H9 (cell line): ENCODE results near the gene IGSF3. TPM values are rescaled to one million over a fixed set of nuclear protein-coding genes. Genes with fewer than 3 reads are reported as not detected.

Experiments
- DNase-seq: peaks from one replicate; pipeline ENCODE4 v3.0.0-alpha.2; 2017
- H2AFZ ChIP-seq: one replicate; pipeline ENCODE4 v1.6.1; 2013; ENCODE audit warnings: mild to moderate bottlenecking, low read length, control low read depth, moderate library complexity
- H2AK5ac ChIP-seq: 2 replicates; pipeline ENCODE4 v1.6.1; 2013; ENCODE audit warnings: low read length, control low read depth, mixed read lengths; ENCODE audit not compliant: insufficient read length
- H2BK120ac ChIP-seq: one replicate; pipeline ENCODE4 v1.6.1; 2013; ENCODE audit warnings: low read depth, mild to moderate bottlenecking, low read length, control low read depth, inconsistent platforms; ENCODE audit not compliant: poor library complexity, severe bottlenecking
- H2BK12ac ChIP-seq: 2 replicates; pipeline ENCODE4 v1.6.1; 2013; ENCODE audit warnings: low read length, control low read depth, mixed read lengths, low read depth; ENCODE audit not compliant: insufficient read length
- H2BK15ac ChIP-seq: 2 replicates; pipeline ENCODE4 v1.6.1; 2013; ENCODE audit warnings: low read depth, low read length, control low read depth
- H2BK20ac ChIP-seq: one replicate; pipeline ENCODE4 v1.6.1; 2013; ENCODE audit warnings: low read depth, mild to moderate bottlenecking, low read length, control low read depth, inconsistent platforms; ENCODE audit not compliant: poor library complexity, severe bottlenecking
- H2BK5ac ChIP-seq: 2 replicates; pipeline ENCODE4 v1.6.1; 2013; ENCODE audit warnings: low read length, control low read depth, mixed read lengths; ENCODE audit not compliant: insufficient read length
- H3K14ac ChIP-seq: 2 replicates; pipeline ENCODE4 v1.6.1; 2013; ENCODE audit warnings: low read length, control low read depth; ENCODE audit not compliant: insufficient read depth
- H3K18ac ChIP-seq: 2 replicates; pipeline ENCODE4 v1.6.1; 2013; ENCODE audit warnings: low read depth, mild to moderate bottlenecking, mixed read lengths, low read length, control low read depth; ENCODE audit not compliant: insufficient read length
- H3K23ac ChIP-seq: 2 replicates; pipeline ENCODE4 v1.6.1; 2013; ENCODE audit warnings: low read length, control low read depth, mixed read lengths, low read depth; ENCODE audit not compliant: insufficient read length
- H3K23me2 ChIP-seq: 2 replicates; pipeline ENCODE4 v1.6.1; 2013; ENCODE audit warnings: low read depth, mild to moderate bottlenecking, mixed read lengths, low read length, control low read depth; ENCODE audit not compliant: insufficient read length, poor library complexity, severe bottlenecking
- H3K27ac ChIP-seq: 2 replicates; pipeline ENCODE4 v1.5.1; 2013; ENCODE audit warnings: low read length, control low read depth, mixed read lengths, low read depth; ENCODE audit not compliant: insufficient read length
- H3K27me3 ChIP-seq: 2 replicates; pipeline ENCODE4 v1.6.1; 2013; ENCODE audit warnings: low read length, control low read depth, inconsistent platforms; ENCODE audit not compliant: insufficient read depth
- H3K4ac ChIP-seq: 2 replicates; pipeline ENCODE4 v1.6.1; 2013; ENCODE audit warnings: low read depth, mild to moderate bottlenecking, control low read depth, inconsistent platforms, low read length, moderate library complexity
- H3K4me1 ChIP-seq: 2 replicates; pipeline ENCODE4 v1.6.1; 2013; ENCODE audit warnings: low read length, control low read depth, inconsistent platforms; ENCODE audit not compliant: insufficient read depth
- H3K4me2 ChIP-seq: 2 replicates; pipeline ENCODE4 v1.6.1; 2013; ENCODE audit warnings: low read length, control low read depth, mixed read lengths; ENCODE audit not compliant: insufficient read length, insufficient read depth
- H3K56ac ChIP-seq: 2 replicates; pipeline ENCODE4 v1.6.1; 2013; ENCODE audit warnings: low read depth, mild to moderate bottlenecking, mixed read lengths, low read length, control low read depth; ENCODE audit not compliant: insufficient read length
- H3K79me1 ChIP-seq: 2 replicates; pipeline ENCODE4 v1.6.1; 2013; ENCODE audit warnings: low read depth, mild to moderate bottlenecking, moderate library complexity, low read length, control low read depth, inconsistent platforms; ENCODE audit not compliant: insufficient read depth, poor library complexity, severe bottlenecking
- H3K79me2 ChIP-seq: 2 replicates; pipeline ENCODE4 v1.6.1; 2013; ENCODE audit warnings: low read length, control low read depth, inconsistent platforms; ENCODE audit not compliant: insufficient read depth
- H3K9ac ChIP-seq: 2 replicates; pipeline ENCODE4 v1.6.1; 2013; ENCODE audit warnings: low read length, control low read depth, mixed read lengths; ENCODE audit not compliant: insufficient read length; ENCODE audit errors: extremely low read depth
- H3K9me3 ChIP-seq: one replicate; pipeline ENCODE4 v1.6.1; 2013; ENCODE audit warnings: low read depth, low read length, inconsistent platforms; ENCODE audit not compliant: control insufficient read depth
- H3T11ph ChIP-seq: one replicate; pipeline ENCODE4 v1.6.1; 2013; ENCODE audit warnings: mild to moderate bottlenecking, low read length, control low read depth, inconsistent platforms
- H4K20me1 ChIP-seq: one replicate; pipeline ENCODE4 v1.6.1; 2013; ENCODE audit not compliant: control insufficient read depth, insufficient read length, insufficient read depth
- H4K5ac ChIP-seq: 2 replicates; pipeline ENCODE4 v1.6.1; 2013; ENCODE audit warnings: low read depth, mild to moderate bottlenecking, mixed read lengths, low read length, control low read depth; ENCODE audit not compliant: insufficient read length
- H4K8ac ChIP-seq: replicated peaks from 2 replicates; pipeline ENCODE4 v1.6.1; 2013; ENCODE audit warnings: low read length, control low read depth, mixed read lengths, low read depth; ENCODE audit not compliant: insufficient read length
- H4K91ac ChIP-seq: 2 replicates; pipeline ENCODE4 v1.6.1; 2013; ENCODE audit warnings: low read depth, mild to moderate bottlenecking, moderate library complexity, mixed read lengths, low read length, control low read depth; ENCODE audit not compliant: insufficient read length
- H3K27ac Mint-ChIP-seq, 3 experiments: 2 replicates in 2 of 3; 3 replicates in 1 of 3; pipeline ENCODE4 v1.8.0; 2020 to 2021; ENCODE audit warnings: mixed read lengths in 3 of 3, mild to moderate bottlenecking in 1 of 3, moderate library complexity in 1 of 3
- H3K27me3 Mint-ChIP-seq: 2 replicates; pipeline ENCODE4 v1.8.0; 2021; ENCODE audit warnings: low read depth, mild to moderate bottlenecking, moderate library complexity, mixed read lengths
- H3K36me3 Mint-ChIP-seq, 3 experiments: 2 replicates in 2 of 3; 3 replicates in 1 of 3; pipeline ENCODE4 v1.8.0; 2020 to 2021; ENCODE audit warnings: low read depth in 3 of 3, mixed read lengths in 3 of 3; ENCODE audit not compliant: insufficient read depth in 1 of 3
- H3K4me1 Mint-ChIP-seq, 2 experiments: 2 replicates each; pipeline ENCODE4 v1.8.0; 2020; ENCODE audit warnings: mixed read lengths in 2 of 2
- H3K4me3 Mint-ChIP-seq, 2 experiments: 2 replicates in 1 of 2; 3 replicates in 1 of 2; pipeline ENCODE4 v1.8.0; 2020 to 2021; ENCODE audit warnings: mild to moderate bottlenecking in 2 of 2, mixed read lengths in 2 of 2, moderate library complexity in 1 of 2
- H3K9me3 Mint-ChIP-seq, 2 experiments: 2 replicates in 1 of 2; 3 replicates in 1 of 2; pipeline ENCODE4 v1.8.0; 2020; ENCODE audit warnings: mild to moderate bottlenecking in 2 of 2, mixed read lengths in 2 of 2, moderate library complexity in 1 of 2
- WGBS: extraction: QIAGEN DNeasy Blood & Tissue Kit; methylation state at CpG from one replicate; pipeline ENCODE4 v1.1.7; 2013; ENCODE audit warnings: missing lambda C conversion rate, low lambda C conversion rate, mixed read lengths; ENCODE audit not compliant: insufficient read length; ENCODE audit errors: extremely low coverage; 5-methylcytosine and 5-hydroxymethylcytosine counted together
- total RNA-seq: library from RNA; stranded (reverse); gene quantifications from 2 replicates; pipeline ENCODE4 v1.2.1, GENCODE V29; 2021
- TF ChIP-seq, protein P1 (sequence below): fragments of 200-600 bp; sonication (generic); conservative IDR thresholded peaks from 3 replicates; pipeline ENCODE4 v1.8.0; 2021; ENCODE audit warnings: antibody characterized with exemption, mild to moderate bottlenecking

Gene IGSF3
- total RNA-seq, 1 experiment from 2014 or later: 19.1 TPM

DNA sequence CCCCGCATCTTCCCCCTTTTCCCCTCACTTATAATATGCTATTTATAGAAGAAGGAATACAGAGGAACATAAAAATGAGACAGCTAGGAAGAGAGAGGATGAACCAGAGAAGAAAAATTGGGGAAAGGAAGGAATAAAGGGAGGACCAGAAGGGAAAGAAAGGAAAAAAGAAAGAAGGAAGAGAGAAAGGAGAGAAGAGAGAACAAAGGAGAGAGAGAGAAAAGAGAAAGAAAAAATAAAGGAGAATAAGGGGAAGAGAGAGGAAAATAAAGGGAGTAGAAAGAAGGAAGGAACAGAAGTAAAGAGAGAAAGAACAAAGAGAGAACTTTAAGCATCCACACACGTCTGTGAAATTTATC lies 11.2 kb upstream of the IGSF3 start:
- no peaks in the 10 kb centered on the region for H3K36me3 Mint-ChIP-seq
- no peak overlapping the region for H3K27ac ChIP-seq
- no peaks in the 10 kb centered on the region for H3K9me3 ChIP-seq
- H3T11ph ChIP-seq: no peak overlapping the region
- no peak overlapping the region for H2BK5ac ChIP-seq
- no peaks in the 10 kb centered on the region for H3K4me1 ChIP-seq
- H3K4me3 Mint-ChIP-seq: no peak overlapping the region
- no peaks in the 10 kb centered on the region for H3K9me3 Mint-ChIP-seq
- no peak overlapping the region for H4K5ac ChIP-seq
- H3K56ac ChIP-seq: no peak overlapping the region
- H3K27me3 ChIP-seq: no peaks in the 10 kb centered on the region
- H3K4ac ChIP-seq: no peak overlapping the region
- H4K8ac ChIP-seq: no peak overlapping the region
- no peak overlapping the region for H4K91ac ChIP-seq
- H3K9ac ChIP-seq: no peak overlapping the region
- no peak overlapping the region for H3K27ac Mint-ChIP-seq
- no peak overlapping the region for H2BK15ac ChIP-seq
- peaks cover 5% of the 10 kb centered on the region for H3K27me3 Mint-ChIP-seq
- H2BK12ac ChIP-seq: no peak overlapping the region
- DNase-seq: no peak
- WGBS: no CpG with 5 or more reads among the region's 2 CpGs
- TF ChIP-seq, protein P1, sequence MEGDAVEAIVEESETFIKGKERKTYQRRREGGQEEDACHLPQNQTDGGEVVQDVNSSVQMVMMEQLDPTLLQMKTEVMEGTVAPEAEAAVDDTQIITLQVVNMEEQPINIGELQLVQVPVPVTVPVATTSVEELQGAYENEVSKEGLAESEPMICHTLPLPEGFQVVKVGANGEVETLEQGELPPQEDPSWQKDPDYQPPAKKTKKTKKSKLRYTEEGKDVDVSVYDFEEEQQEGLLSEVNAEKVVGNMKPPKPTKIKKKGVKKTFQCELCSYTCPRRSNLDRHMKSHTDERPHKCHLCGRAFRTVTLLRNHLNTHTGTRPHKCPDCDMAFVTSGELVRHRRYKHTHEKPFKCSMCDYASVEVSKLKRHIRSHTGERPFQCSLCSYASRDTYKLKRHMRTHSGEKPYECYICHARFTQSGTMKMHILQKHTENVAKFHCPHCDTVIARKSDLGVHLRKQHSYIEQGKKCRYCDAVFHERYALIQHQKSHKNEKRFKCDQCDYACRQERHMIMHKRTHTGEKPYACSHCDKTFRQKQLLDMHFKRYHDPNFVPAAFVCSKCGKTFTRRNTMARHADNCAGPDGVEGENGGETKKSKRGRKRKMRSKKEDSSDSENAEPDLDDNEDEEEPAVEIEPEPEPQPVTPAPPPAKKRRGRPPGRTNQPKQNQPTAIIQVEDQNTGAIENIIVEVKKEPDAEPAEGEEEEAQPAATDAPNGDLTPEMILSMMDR: no peak
- no peak overlapping the region for H3K18ac ChIP-seq
- H3K14ac ChIP-seq: no peak overlapping the region
- no peak overlapping the region for H2AFZ ChIP-seq
- no peaks in the 10 kb centered on the region for H3K79me2 ChIP-seq
- H3K79me1 ChIP-seq: no peaks in the 10 kb centered on the region
- 0 out of 4 replicates have a peak, but pooled peaks cover 0 to 4% of the 10 kb centered on the region in 2 experiments for H3K4me1 Mint-ChIP-seq
- no peak overlapping the region for H2BK20ac ChIP-seq
- H3K23ac ChIP-seq: no peak overlapping the region
- H2BK120ac ChIP-seq: no peak overlapping the region
- no peak overlapping the region for H2AK5ac ChIP-seq
- H3K4me2 ChIP-seq: no peak overlapping the region
- no peaks in the 10 kb centered on the region for H4K20me1 ChIP-seq
- no peaks in the 10 kb centered on the region for H3K23me2 ChIP-seq
